OCI-LY3 (cell line): ENCODE results near the gene GLIPR1L1.

Source experiments
- EZH2phosphoT487 ChIP-seq: fragments of 200-600 bp; shearing (Covaris generic); IDR thresholded peaks from 2 replicates; pipeline ENCODE4 v1.6.1; 2018; ENCODE audit warnings: antibody characterized with exemption, mixed run types, low read depth
- TF ChIP-seq, protein P1 (sequence below): fragments of 200-600, 300-600 bp; sonication (generic); IDR thresholded peaks from 2 replicates; pipeline ENCODE4 v1.5.1; 2014; ENCODE audit warnings: antibody characterized with exemption, low read length, low read depth

DNA sequence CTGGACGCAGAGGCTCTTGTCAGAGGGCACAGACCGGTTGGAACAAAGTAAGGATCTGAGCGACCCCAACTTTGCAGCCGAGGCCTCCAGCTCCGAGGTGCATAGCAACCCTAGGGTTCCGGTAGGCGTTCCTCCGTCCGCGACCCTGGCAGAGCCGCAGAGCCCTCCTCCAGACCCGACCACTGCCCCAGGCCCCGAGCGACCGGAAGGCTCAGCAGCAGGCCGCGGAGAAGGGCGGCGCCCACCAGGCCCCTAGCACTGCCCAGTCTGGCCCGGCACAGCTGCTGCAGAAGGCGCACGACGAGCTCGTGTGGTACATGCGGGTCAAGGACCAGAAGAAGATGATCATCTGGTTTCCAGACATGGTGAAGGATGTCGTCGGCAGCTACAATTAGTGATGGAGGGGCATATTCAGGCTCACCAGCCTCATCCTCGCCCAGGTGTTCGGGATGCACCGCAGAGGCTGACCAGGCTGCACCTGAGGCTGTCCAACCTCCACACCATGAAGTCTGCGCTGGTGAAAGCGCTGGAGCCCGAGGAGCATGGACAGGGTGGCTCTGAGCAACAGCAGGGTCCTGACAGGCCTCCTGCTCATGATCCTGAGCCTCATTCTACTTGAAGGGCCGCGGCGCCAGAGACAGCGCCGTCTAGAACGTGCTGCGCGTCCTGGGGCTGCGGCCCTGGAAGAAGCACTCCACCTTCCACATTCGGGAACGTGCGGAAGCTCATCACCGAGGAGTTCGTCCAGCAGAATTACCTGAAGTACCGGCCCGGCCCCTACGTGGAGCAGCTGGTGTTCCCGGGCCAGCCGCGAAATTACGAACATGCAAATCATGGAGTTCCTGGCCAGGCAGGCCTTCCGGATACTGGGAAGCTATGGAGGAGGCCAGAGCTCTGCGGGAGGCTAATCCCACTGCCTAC is 28.8 kb upstream of the GLIPR1L1 start:
- TF ChIP-seq, protein P1, sequence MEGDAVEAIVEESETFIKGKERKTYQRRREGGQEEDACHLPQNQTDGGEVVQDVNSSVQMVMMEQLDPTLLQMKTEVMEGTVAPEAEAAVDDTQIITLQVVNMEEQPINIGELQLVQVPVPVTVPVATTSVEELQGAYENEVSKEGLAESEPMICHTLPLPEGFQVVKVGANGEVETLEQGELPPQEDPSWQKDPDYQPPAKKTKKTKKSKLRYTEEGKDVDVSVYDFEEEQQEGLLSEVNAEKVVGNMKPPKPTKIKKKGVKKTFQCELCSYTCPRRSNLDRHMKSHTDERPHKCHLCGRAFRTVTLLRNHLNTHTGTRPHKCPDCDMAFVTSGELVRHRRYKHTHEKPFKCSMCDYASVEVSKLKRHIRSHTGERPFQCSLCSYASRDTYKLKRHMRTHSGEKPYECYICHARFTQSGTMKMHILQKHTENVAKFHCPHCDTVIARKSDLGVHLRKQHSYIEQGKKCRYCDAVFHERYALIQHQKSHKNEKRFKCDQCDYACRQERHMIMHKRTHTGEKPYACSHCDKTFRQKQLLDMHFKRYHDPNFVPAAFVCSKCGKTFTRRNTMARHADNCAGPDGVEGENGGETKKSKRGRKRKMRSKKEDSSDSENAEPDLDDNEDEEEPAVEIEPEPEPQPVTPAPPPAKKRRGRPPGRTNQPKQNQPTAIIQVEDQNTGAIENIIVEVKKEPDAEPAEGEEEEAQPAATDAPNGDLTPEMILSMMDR: no peak
- TF ChIP-seq EZH2phosphoT487: no peak
